GM19455 (cell line): ENCODE measurements around the gene HOXA11.

Experiments
- ATAC-seq: cut with Tn5 transposase; IDR thresholded peaks from one replicate; pipeline ENCODE4 v1.9.1; 2021; ENCODE audit not compliant: unreplicated experiment

The HOXA11 gene

DNA sequence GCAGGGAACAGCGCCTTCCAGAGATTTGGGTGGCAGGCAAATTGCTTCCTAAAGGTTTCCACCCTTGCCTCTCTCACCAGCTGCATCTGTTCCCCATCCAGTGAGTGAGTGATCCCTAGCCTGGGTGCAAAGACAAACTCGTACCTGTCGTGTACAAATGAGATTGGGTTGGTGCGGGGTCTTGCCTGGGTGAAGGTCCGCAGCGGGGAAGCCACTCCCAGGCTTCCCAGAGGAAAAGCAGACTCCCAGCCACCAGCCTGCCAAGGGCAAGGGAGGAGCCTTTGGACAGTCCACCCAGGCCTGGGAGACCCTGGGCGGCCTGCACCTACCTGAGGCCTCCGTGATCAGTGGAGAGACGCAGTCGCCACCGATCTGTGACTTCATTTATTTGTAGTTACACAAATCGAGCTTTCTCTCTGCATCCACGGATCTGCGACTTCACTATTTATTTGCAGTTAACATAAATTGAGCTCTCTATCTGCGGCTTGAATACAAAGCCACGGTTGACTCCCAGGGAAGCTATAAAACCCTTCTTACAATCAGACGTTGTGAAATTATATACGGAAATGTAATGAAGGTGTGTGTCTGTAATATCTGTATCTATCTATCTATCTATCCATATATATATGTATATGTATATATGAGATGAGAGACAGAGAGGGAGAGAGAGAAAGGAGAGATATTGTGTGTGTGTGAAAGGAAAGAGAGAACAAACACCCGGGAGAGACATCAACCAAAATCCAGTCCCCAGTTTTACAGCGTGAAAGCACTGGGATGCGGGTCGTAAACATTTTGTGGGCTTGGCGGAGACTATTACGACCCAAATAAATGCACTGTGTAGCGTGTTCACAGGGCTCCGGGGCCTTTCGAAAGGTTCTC lies 25.5 kb downstream of the HOXA11 start:
- ATAC-seq, result no peak

DNA sequence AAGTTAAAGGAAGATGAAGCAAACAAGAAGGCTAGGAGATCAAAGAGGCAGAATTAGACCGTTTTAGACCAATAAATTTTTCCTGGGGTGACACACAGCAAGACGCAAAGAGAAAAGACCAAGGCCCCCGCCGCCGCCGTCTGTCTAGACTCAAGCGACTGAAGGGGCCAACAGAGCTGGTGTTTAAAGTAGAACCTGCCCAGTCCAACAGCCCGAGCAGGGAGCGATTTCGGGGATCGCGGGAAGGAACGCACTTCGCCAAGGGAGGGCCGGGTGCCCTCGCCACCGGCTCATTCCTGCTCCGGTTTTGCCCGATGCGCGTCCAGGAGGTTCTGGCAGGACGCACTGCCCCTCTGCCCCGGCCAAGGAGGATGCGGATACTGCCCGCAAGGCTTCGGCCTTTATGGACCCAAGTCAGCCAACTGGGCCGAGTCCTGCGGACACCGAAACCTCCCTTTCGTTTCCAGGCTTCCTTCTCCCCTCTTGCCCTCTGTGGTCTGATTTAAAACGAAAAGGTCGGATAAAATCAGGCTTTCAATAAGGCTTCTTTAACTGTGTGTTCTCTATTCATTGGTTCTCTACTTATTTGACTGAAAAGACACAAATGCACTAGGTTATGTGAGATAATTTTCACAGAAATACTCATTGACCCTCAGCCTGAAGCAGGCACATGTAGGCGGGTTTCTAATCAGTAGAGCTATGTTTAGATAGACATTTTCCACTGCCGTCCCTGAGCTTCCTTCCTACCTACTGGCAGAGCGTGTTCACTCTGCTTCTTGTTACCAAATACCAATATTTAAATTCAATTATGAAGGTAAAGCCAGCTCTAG lies 26.4 kb downstream of the HOXA11 start:
- no peak for ATAC-seq

DNA sequence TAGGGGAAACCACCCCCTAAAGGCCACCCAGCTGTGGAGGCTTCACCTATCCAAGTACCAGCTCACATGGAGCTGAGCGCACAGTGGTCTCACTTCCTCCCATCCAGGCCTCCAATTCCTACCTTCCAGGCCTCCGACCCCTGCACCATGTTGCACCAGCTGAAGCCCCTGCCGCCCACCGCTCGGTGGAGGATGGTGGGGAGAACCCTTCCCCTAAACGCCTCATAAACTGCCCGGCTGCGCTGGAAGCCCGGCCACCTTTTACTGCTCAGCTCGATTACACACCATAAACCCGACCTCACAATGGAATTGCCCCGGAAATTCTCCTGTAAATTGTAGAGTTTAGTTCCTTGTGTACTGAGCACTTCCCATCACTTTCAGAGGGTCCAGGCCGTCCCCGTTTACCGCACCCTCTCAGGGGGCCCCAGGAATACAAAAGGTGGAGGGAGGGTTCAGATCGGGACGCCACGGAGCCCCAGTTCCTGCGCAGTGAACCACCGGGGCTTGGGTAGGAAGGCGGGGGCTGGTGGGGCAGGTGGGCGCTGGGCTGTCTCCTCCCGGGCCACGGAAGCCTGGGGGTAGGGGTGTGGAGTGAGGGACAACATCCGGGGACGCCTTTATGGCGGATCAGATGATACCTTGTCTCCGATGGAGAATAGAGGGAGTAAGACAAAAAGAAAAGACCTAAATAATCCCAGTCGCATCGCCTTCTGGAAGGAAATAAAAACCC lies 27.2 kb downstream of the HOXA11 start:
- ATAC-seq, result no peak

DNA sequence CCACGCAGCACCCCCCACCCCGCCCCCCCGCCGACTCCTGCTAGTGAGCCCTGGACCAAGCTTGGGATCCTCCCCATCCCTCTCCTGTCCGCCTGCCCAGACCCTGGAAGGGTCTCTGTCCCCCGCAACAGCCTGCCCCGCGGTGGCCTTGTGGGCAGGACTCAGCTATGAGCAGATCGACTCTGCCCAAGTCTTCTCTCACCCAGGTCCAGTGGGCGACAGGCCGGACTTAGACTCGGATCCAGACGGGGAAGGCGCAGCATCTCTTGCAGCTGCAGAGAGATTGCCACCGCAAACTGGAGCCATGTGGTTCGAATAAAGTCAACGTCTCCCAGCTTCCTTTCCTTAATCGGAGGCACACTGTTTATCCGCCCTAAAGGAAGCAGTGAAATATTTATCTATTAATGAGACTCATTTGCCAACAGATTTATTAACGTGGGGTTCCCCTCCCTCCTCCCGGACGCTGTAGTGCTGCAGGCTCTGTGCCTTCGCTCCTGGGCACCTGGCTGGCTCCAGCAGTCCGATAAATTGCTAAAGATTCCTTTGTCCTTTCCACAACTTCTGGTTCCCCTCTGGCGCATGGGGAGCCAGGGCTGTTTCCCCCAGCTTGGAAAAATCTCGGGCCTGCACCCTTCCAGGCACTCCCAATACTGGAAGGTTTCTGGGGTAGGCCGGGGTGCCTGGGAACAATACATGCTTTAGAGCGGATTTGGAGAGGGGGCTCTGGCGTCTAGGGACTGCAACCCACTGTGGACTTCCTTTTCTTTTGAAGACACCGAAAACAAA lies 27.9 kb downstream of the HOXA11 start:
- no peak for ATAC-seq

DNA sequence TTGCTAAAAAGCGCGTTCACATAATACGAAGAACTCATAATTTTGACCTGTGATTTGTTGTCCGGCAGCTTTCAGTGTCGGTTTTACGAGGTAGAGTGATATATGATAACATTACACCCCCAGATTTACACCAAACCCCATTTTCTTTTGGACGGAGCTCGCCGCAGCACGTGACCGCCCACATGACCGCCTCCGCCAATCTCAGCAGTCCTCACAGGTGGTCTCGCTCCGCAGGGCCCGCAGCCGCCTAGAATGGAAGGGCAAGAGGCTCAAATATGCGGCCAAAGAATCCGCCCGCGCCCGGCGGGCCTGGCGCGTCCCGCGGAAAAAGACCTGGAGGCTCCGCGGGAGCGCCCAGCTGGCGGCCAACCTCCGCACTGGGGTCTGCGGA lies 28.5 kb downstream of the HOXA11 start, which contains the start of gene HOXA7:
HOXA7 (minus strand) TSS at position 168 of the 391 bp plus-strand sequence; CDS start at position 38, 130 bp downstream.
- ATAC-seq, result no peak

DNA sequence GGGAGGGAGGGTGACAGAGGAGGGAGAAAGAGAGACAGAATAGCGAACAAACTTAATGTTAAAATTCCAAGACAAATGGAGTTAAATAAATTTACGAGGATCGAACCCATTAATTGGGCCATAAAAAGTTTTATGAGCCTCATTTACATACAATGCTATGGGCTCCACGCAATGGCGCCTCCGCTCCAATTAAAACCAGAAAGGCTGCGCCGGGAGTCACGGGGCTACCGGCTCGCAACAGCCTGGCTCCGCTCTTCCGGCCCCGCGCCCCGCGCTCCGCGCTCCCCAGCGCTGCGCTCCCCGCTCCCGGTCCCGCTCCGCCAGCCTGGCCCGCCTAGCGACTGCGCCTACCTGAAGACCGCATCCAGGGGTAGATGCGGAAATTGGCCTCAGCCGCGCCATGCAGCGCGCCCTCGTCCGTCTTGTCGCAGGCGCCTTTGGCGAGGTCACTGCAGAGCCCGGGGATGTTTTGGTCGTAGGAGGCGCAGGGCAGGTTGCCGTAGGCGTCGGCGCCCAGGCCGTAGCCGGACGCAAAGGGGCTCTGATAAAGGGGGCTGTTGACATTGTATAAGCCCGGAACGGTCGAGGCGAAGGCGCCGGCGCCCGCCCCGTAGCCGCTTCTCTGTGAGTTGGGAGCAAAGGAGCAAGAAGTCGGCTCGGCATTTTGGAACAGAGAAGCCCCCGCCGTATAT lies 29.1 kb downstream of the HOXA11 start:
- ATAC-seq, result no peak

DNA sequence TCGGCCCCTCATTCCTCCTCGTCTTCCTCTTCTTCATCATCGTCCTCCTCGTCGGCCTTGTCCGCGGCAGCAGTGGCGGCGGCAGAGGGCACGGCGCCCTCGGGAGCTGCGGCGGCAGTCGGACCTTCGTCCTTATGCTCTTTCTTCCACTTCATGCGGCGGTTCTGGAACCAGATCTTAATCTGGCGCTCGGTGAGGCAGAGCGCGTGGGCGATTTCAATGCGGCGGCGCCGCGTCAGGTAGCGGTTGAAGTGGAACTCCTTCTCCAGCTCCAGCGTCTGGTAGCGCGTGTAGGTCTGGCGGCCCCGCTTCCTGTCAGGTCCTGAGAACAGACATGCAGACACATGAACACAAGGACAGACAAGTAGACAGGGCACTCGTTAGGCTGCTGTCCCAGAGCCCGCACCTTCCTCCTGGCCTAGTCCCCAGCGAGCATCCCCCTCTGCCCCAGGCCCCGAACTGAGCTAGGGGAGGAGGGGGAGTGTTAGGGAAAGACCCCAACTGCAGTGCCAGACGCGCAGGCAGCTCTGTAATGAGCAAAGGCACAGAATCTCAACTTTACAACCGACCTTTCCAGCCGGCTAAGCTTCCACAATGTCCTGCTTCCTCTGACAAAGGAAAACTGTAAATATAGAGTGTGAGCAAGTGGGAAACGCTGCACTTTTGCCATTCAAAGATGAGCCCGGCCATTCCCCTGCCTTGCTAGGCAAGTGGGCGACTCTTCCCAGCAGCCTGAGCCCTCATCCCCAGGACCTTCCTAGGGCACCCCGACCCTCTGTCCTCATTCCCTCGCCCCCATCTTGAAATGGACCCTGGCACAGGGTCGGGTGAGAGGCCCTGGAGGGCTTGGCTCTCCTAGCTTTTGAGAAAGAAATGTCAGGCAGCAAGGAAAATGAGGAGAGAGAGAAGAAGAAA lies 29.9 kb downstream of the HOXA11 start:
- ATAC-seq, result no peak

DNA sequence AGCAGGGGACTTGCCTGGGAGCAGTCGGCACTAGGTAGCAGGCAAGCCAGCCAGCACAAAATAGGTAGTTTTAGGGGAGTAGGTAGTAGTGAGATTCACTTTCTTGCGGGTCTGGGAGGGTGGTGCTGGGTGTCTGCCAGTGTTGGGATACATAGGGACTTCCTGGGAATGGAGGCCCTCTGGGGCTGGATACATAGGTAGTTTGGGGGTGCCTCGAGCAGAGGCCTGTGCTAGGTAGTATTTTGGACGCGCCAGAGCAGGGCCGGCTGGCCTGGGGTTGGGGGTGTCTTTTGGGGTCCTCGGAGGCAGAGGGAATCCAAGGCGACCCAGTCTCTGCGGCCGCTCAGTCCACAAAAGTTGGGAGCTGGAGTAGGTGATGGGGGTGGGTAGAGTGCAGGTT lies 30.7 kb downstream of the HOXA11 start:
- ATAC-seq, result no peak

DNA sequence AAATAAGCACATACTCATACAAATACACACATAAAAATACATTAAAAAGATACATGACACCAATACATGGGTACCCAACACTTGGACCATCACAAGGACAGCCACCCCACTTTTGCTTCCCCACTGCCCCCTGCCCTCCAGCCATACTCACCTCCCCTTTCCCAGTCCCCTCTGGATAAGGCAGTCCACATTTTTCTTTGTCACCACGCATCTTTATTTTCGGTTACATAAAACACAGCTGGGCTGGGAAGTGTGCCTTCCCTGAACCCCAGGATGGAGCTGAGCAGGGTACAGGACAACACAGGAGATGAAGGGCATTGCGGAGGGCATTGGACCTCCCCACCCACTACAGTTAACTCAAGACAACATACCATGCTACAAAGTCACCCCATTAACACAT lies 31.5 kb downstream of the HOXA11 start:
- no peak for ATAC-seq

DNA sequence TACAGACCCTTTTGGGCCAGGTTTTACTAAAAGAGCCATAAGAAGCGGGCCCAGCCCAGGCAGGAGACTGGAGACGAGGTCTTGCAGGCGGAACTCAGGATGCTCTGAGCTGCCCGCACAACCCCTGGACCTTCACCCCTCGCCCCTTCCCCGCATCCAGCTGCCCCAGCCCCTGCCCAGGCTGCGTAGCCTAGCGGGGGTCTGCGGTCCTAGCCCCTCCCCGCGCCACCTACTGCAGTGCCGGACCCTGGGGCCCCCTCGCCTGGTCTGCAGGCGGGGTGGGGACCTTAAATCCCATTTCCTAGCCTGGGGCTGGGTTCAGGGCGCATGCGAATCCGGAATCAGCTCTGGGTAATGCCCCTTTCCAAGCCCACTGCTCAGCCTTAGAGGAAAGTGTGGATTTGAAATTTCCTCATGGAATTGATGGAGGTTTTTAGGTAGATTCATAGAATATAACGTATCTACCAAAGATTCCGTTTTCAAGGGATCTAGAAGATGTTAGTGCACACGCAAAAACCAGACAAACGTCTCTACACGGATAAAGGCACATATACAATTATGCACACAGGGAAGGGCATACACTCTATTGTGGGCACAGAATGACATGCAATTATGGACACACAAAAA lies 32.1 kb downstream of the HOXA11 start:
- no peak for ATAC-seq

DNA sequence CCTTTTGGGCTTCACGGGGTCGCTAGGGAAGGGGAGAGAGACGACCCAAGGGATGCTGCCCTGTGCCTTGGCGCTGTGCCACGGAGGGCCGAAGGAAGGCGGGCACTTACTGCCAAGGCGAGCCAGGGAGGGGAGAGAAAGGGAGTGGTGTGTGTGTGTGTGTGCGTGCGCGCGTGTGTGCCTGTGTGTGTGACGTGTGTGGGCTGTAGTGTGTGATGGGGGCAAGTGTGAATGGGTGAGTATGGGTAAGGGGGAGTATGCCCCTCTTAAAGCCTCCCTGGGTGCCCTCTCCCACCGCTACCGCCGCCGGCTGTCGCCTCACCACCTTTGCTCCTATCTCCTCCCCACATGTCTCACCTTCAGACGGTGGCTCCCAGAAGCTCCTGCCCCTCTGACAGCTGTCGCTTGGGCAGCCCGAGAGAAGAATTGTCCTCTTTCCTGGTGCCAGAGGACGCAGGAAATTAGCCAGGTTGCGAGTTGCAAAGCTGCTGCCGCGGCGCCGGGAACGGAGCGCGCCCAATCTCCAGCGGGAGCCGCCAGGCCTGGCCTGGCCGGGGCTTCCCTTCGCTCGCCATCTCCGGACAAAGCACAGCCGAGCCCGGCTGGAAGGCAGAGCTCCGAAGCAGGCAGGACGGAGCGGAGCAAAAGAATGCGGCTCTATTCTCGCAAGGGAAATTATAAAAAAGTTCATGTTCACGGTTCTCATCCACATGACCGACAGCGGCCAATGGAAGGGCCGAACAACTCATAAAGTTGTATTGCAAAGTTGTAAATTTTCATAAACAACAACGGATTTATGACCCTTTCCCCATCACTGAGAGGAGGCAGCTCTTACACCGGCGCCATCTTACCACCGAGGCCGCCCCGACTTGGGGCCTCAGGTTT lies 32.9 kb downstream of the HOXA11 start, which contains the start of gene HOXA3:
HOXA3 (minus strand) TSS at position 653 of the 885 bp plus-strand sequence. CDS start 41,943 bp downstream, outside the sequence.
- ATAC-seq, result no peak

DNA sequence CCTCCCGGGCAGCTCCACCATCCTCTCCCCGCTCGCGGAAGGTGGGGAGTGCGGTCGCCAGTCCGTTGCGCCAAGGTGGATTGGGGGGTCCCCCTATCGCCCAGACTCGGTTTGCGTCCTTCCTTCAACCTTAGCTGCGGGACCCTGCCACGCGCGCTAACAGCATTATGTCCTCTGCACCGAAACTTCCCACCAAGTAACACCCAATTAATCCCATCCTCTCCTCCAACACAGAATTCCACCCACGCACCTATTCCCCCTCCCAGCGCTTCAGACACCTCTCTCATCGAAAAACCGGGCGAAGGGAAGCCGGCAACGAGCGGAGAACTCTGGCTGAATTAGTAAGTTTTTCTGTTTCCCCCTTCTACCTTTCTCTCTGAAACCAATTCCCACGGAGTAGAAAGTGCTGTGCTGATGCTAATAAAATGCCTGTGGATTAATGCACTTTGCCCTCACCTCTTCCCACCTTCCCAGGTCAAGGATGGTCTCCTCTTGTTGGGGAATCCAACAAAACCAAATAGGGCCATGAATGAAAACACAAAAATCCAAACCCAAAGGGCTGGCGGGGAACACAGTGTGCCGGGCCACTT lies 33.6 kb downstream of the HOXA11 start:
- no peak for ATAC-seq

DNA sequence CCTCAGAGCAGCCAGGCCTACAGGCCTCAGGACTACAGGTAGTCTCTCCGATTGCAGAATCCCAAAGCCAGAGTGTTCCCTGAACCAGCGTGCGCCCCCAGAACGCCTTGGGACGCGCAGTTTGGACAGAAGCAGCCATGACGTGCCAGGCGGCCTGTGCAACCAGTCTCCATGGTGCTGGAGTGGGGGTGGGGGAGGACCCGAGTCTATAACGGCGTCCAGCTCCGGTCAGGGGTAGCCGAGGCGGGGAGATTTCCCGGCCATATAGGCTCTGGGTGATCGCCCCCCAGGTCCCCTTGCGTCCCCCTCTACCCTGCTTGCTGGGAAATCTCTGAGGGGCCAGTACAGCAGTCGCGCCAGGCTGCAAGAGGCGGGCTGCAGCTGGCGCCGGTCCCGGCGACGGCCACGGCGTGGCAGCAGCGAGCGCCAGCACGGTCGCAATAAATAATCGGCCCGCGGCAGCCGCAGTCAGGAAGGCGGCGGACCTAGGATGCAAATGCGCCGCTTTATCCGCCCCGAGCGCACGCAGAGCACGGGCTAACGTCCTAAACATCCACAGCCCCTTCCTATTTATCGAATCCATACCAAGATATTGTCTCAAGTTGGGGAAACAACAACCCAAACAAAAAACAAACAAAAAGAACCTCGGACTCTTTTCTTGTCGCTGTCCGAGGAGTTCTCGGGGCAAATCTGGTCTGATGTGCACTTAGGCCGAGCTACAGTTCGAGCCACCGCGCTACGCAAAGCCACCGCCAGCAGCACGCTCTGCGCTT lies 34.3 kb downstream of the HOXA11 start:
- peak; percentile 84 for ATAC-seq

DNA sequence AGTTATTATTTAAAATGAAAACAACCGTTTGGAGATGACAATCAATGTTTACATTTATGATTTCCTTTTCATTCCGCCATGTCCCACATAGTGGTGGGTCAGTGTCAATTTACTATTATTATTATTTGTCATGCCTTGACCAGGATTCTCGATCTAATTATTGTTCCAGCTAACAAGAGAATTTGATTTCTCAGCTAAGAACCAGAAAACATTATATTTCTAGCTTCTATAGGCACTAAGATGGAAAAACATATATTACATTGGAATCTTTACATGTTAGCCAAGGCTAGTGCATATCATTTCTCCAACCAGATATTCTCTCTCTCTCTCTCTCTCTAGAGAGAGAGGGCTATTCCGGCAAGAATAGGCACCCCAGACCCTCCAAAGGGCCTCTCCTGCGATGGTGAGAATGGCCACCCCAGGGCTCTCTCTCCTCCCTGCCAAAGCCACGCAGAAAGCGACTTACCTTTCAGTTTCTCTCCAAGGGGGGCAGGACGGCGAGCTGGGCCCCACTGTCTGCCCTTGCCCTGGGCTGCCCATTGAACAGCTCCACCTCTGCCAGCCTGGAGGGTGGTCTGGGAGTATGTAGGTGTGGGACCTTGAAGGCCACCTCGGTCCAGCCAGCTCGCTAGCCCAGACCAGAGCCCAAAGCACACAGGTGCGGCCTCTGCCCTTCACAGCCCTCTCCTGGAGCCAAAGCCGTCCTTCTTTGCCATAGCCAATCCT lies 35.0 kb downstream of the HOXA11 start:
- no peak for ATAC-seq
